Ishikawa (cell line): Measurements from ENCODE around the gene CYTH4.

Experiments
- CEBPB ChIP-seq: IDR thresholded peaks from 2 replicates; pipeline ENCODE4 v1.6.1; 2012
- CREB1 ChIP-seq: IDR thresholded peaks from 2 replicates; pipeline ENCODE4 v1.6.1; 2012; ENCODE audit warnings: low read depth
- EGR1 ChIP-seq: IDR thresholded peaks from 2 replicates; pipeline ENCODE4 v1.6.1; 2012
- EP300 ChIP-seq: IDR thresholded peaks from 2 replicates; pipeline ENCODE4 v1.6.1; 2012; ENCODE audit warnings: borderline replicate concordance
- FOXM1 ChIP-seq: IDR thresholded peaks from 2 replicates; pipeline ENCODE4 v1.6.1; 2012; ENCODE audit warnings: low read depth, borderline replicate concordance
- MAX ChIP-seq: IDR thresholded peaks from 2 replicates; pipeline ENCODE4 v1.6.1; 2012
- NFIC ChIP-seq: IDR thresholded peaks from 2 replicates; pipeline ENCODE4 v1.6.1; 2012
- RAD21 ChIP-seq: IDR thresholded peaks from 2 replicates; pipeline ENCODE4 v1.6.1; 2012; ENCODE audit warnings: low read depth
- REST ChIP-seq: IDR thresholded peaks from 2 replicates; pipeline ENCODE4 v1.6.1; 2012; ENCODE audit warnings: low read depth, mild to moderate bottlenecking
- TAF1 ChIP-seq: IDR thresholded peaks from 2 replicates; pipeline ENCODE4 v1.6.1; 2012; ENCODE audit warnings: low read depth, mild to moderate bottlenecking
- TCF12 ChIP-seq: IDR thresholded peaks from 2 replicates; pipeline ENCODE4 v1.6.1; 2012; ENCODE audit warnings: low read depth
- TEAD4 ChIP-seq: IDR thresholded peaks from 2 replicates; pipeline ENCODE4 v1.6.1; 2012
- USF1 ChIP-seq: IDR thresholded peaks from 2 replicates; pipeline ENCODE4 v1.6.1; 2012
- YY1 ChIP-seq: IDR thresholded peaks from 2 replicates; pipeline ENCODE4 v1.6.1; 2012; ENCODE audit warnings: low read depth
- ZBTB7A ChIP-seq: IDR thresholded peaks from 2 replicates; pipeline ENCODE4 v1.6.1; 2012; ENCODE audit warnings: low read depth

The CYTH4 gene

GRCh38 chr22:37277384-37277783 lies 4.9 kb upstream of the CYTH4 start:
- no peak for TF ChIP-seq TAF1
- no peak for TF ChIP-seq CREB1
- no peak for TF ChIP-seq RAD21
- no peak for TF ChIP-seq USF1
- no peak for TF ChIP-seq FOXM1
- no peak for TF ChIP-seq ZBTB7A
- TF ChIP-seq EP300 = no peak
- no peak for TF ChIP-seq REST
- TF ChIP-seq NFIC = no peak
- TF ChIP-seq MAX = no peak

GRCh38 chr22:37278261-37278660 lies 4.0 kb upstream of the CYTH4 start:
- TF ChIP-seq TCF12 (no peak), CREB1 (no peak), ZBTB7A (no peak), EP300 (no peak)

GRCh38 chr22:37279331-37280181 lies 2.8 kb upstream of the CYTH4 start:
- TF ChIP-seq USF1 (no peak), FOXM1 (no peak), NFIC (no peak), RAD21 (no peak), EP300 (no peak), YY1 (no peak), TEAD4 (no peak), TCF12 (no peak), TAF1 (no peak), REST (no peak), CREB1 (no peak), EGR1 (no peak), MAX (no peak), ZBTB7A (no peak)

GRCh38 chr22:37280718-37281117 lies 1.6 kb upstream of the CYTH4 start:
- no peak for TF ChIP-seq EP300
- no peak for TF ChIP-seq CEBPB
- no peak for TF ChIP-seq TAF1
- no peak for TF ChIP-seq NFIC

GRCh38 chr22:37281195-37281594 lies 1.1 kb upstream of the CYTH4 start:
- TF ChIP-seq EP300 = no peak
- no peak for TF ChIP-seq MAX

- TF ChIP-seq EGR1 (no peak), ZBTB7A (no peak), YY1 (no peak), CREB1 (no peak), EP300 (no peak)
Measured at GRCh38 chr22:37281646-37282384, 493 bp upstream of the CYTH4 start.
